Measurements from ENCODE around the gene NFYB.

Gene NFYB

DNA sequence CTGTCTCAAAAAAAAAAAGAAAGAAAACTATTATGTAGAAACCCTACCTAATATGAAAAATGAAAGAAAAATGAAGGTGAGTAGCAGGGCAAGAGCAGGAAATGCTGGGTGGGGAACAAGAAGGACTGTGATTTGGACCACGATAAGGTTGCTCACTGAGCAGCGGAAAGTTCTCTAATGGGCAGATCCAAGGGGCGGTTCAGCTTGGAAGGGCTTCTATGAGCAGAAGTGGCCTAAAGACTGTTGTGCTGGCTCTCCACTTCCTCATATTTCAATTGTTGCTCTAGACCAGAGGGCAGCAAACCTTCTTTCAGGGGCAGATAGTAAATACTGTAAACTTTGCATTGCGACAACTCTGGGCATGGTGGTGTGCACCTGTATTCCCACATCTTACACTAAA, 16.3 kb upstream of the NFYB start:
- no peaks in the 10 kb centered on the region for H3K9me3 ChIP-seq
- DNase-seq: no peak
- H3K4me3 ChIP-seq: no peak overlapping the region
- no peaks in the 10 kb centered on the region for H3K36me3 ChIP-seq
- TF ChIP-seq, protein P1, sequence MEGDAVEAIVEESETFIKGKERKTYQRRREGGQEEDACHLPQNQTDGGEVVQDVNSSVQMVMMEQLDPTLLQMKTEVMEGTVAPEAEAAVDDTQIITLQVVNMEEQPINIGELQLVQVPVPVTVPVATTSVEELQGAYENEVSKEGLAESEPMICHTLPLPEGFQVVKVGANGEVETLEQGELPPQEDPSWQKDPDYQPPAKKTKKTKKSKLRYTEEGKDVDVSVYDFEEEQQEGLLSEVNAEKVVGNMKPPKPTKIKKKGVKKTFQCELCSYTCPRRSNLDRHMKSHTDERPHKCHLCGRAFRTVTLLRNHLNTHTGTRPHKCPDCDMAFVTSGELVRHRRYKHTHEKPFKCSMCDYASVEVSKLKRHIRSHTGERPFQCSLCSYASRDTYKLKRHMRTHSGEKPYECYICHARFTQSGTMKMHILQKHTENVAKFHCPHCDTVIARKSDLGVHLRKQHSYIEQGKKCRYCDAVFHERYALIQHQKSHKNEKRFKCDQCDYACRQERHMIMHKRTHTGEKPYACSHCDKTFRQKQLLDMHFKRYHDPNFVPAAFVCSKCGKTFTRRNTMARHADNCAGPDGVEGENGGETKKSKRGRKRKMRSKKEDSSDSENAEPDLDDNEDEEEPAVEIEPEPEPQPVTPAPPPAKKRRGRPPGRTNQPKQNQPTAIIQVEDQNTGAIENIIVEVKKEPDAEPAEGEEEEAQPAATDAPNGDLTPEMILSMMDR (IDR thresholded peaks at IDR 0.05): no peak
- H3K4me1 ChIP-seq: no peaks in the 10 kb centered on the region
- H3K27ac ChIP-seq: no peak overlapping the region
- no peaks in the 10 kb centered on the region for H3K27me3 ChIP-seq
- intact Hi-C loops (cut with DNase I; ENCODE audit: low total_unique reads): no loop called here

DNA sequence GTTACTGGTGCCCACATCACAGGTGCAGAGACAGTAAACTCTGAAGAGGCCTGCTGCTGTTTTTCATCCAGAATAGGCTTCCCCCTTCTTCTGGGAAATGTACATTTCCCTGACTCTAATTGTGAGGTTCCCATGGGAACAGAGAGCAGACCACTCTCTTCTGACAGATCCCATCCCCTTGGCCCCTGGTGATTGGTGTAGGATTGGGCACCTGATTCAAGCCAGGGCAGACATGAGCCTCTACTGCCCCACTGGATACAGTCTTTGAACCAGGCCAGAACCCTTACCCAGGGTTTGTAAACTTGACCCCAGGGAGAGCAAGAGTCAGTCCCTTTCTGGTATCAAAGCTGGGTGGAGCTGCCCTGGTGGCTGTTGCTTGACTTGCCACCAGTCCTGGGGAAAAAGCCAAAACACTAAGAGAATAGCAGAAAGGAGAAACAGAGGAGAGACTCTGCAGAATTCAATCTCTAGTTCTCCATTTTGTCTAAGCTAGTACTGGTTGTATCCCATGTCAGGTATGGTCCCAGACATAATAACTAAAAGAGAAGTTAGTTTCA, 14.8 kb upstream of the NFYB start:
- TF ChIP-seq, protein P1 (IDR thresholded peaks at IDR 0.05): no peak
- DNase-seq: no peak
- H3K4me3 ChIP-seq: no peak overlapping the region
- no peaks in the 10 kb centered on the region for H3K27me3 ChIP-seq
- H3K9me3 ChIP-seq: no peaks in the 10 kb centered on the region
- H3K36me3 ChIP-seq: no peaks in the 10 kb centered on the region
- intact Hi-C loops (cut with DNase I; ENCODE audit: low total_unique reads): no loop called here
- H3K4me1 ChIP-seq: no peaks in the 10 kb centered on the region
- H3K27ac ChIP-seq: no peak overlapping the region

DNA sequence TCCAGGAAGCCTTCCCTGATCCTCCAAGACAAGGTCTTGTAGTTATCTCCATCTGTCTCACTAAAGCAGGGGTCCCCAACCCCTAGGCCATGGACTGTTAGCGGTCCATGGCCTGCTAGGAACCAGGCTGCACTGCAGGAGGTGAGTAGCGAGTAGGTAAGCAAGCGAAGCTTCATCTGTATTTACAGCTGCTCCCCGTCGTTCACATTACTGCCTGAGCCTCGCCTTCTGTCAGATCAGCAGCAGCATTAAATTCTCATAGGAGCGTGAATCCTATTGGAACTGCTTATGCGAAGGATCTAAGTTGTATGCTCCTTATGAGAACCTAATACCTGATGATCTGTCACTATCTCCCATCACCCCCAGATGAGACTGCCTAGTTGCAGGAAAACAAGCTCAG, 12.4 kb upstream of the NFYB start:
- intact Hi-C loops (cut with DNase I; ENCODE audit: low total_unique reads): no loop called here
- TF ChIP-seq, protein P1 (IDR thresholded peaks at IDR 0.05): no peak
- Histone ChIP-seq H3K36me3 (no peaks in the 10 kb centered on the region), H3K9me3 (no peaks in the 10 kb centered on the region), H3K4me1 (no peaks in the 10 kb centered on the region), H3K27me3 (no peaks in the 10 kb centered on the region), H3K27ac (no peak overlapping the region), H3K4me3 (no peak overlapping the region)
- DNase-seq: no peak

DNA sequence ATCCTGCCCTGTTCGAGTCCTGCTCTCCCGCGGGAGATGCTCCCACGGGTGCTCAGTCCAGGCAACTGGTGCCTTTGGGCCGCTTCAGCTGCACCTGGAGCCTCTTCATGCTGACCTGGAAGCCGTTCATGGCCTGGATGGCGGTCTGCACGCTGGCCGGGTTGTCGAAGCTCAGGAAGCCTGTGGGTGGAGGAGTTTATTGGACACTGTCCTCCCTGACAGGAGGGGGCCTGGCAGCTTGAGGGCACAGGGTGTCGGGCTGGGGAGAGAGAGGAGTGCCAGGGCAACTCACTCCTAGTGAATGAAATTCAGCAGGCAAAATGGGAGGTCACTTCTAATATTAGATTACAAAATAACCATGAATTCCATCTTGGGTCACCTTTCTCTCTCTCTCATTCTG, 9.3 kb upstream of the NFYB start:
- H3K27ac ChIP-seq: no peak overlapping the region
- no peak for DNase-seq
- no peaks in the 10 kb centered on the region for H3K36me3 ChIP-seq
- TF ChIP-seq, protein P1 (IDR thresholded peaks at IDR 0.05): no peak
- H3K4me3 ChIP-seq: no peak overlapping the region
- H3K9me3 ChIP-seq: no peaks in the 10 kb centered on the region
- H3K27me3 ChIP-seq: no peaks in the 10 kb centered on the region
- no peaks in the 10 kb centered on the region for H3K4me1 ChIP-seq
- intact Hi-C loops (cut with DNase I; ENCODE audit: low total_unique reads): no loop called here

DNA sequence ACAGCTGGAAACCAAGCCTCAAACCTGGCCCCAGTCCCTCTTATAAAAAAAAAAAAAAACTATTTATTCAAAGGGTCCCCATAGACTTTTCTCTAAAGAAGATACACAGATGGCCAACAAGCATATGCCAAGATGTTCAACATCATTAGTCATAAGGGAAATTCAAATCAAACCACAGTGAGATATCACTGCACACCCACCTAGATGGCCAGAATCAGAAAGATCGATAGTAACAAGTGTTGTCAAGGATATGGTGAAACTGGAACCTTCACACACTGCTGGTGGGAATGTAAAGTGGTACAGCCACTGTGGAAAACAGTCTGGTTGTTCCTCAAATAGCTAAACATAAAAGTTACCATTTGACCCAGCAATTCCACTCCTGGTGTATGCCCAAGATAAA, 5.9 kb upstream of the NFYB start:
- no peak overlapping the region for H3K4me3 ChIP-seq
- H3K4me1 ChIP-seq: peaks cover 0 to 5% (median 3%) of the 10 kb centered on the region in 4 donors
- H3K9me3 ChIP-seq: no peaks in the 10 kb centered on the region
- no peak overlapping the region for H3K27ac ChIP-seq
- TF ChIP-seq, protein P1 (IDR thresholded peaks at IDR 0.05): no peak
- no peaks in the 10 kb centered on the region for H3K27me3 ChIP-seq
- H3K36me3 ChIP-seq: no peaks in the 10 kb centered on the region
- intact Hi-C loops (cut with DNase I; ENCODE audit: low total_unique reads): no loop called here
- DNase-seq: no peak

DNA sequence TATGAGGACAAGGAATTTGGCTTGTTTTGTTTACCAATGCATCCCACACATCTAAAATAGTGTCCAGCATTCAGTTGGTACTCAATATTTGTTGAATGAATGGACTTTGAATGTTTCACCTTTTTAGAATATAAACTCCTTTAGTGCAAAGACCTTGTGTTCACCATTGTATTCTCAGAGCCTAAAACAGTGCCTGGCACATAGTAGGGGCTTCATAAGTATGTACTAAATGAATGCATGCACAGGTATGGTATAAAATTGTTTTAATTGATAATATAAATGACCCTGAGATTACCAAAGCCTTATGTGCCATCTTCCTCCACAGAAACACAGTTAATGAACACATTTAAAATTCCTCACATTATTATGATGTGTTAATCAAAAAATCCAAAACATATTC, 5.0 kb upstream of the NFYB start:
- H3K4me3 ChIP-seq: no peak overlapping the region
- H3K27me3 ChIP-seq: no peaks in the 10 kb centered on the region
- H3K36me3 ChIP-seq: no peaks in the 10 kb centered on the region
- DNase-seq: no peak
- TF ChIP-seq, protein P1 (IDR thresholded peaks at IDR 0.05): no peak
- H3K4me1 ChIP-seq: peaks cover 0 to 11% (median 7%) of the 10 kb centered on the region in 4 donors
- H3K27ac ChIP-seq: no peak overlapping the region
- intact Hi-C loops (cut with DNase I; ENCODE audit: low total_unique reads): no loop called here
- no peaks in the 10 kb centered on the region for H3K9me3 ChIP-seq
